Heart left ventricle (tissue), 16 donors: ENCODE data around the gene AEBP2. TPM values are rescaled to one million over a fixed set of nuclear protein-coding genes. Genes with fewer than 3 reads are reported as not detected.

Experiments used
- ATAC-seq, 4 donors: fragments of 200-7000 bp; cut with Tn5 transposase; one replicate each; pipeline ENCODE4 v1.9.1; 2020 to 2022; ENCODE audit warnings: moderate library complexity in 4 of 4, mild to moderate bottlenecking in 3 of 4, moderate number of reproducible peaks in 1 of 4
- DNase-seq, 5 donors: peaks; one replicate each; pipeline ENCODE4 v3.0.0-alpha.2; 2020
- H3K27ac ChIP-seq, 12 donors: fragments of 200-600 bp; sonication (generic) in 4 of 12; one replicate each; pipeline versions ENCODE4 v1.5.0 to v1.8.0; 2016 to 2022; ENCODE audit warnings: mild to moderate bottlenecking in 2 of 12
- H3K27me3 ChIP-seq, 9 donors: fragments of 200-600 bp; sonication (generic) in 2 of 9; one replicate each; pipeline versions ENCODE4 v1.5.1 to v1.8.0; 2016 to 2022; ENCODE audit warnings: mild to moderate bottlenecking in 3 of 9
- H3K36me3 ChIP-seq, 9 donors: fragments of 200-600 bp; sonication (generic) in 2 of 9; one replicate each; pipeline versions ENCODE4 v1.5.0 to v1.8.0; 2018 to 2022; ENCODE audit warnings: mild to moderate bottlenecking in 2 of 9
- H3K4me1 ChIP-seq, 12 donors: fragments of 200-600 bp; sonication (generic) in 4 of 12; one replicate each; pipeline versions ENCODE4 v1.5.0 to v1.8.0; 2016 to 2022; ENCODE audit warnings: mild to moderate bottlenecking in 3 of 12
- H3K4me3 ChIP-seq, 12 donors: fragments of 200-600 bp; sonication (generic) in 4 of 12; one replicate each; pipeline versions ENCODE4 v1.5.0 to v1.8.0; 2017 to 2022; ENCODE audit warnings: mild to moderate bottlenecking in 9 of 12, moderate library complexity in 4 of 12
- H3K9me3 ChIP-seq, 12 donors: fragments of 200-600 bp; sonication (generic) in 4 of 12; one replicate each; pipeline versions ENCODE4 v1.5.0 to v1.8.0; 2016 to 2022; ENCODE audit warnings: mild to moderate bottlenecking in 1 of 12
- POLR2A ChIP-seq, 2 donors: fragments of 450-650 bp; IDR thresholded peaks; one replicate each; pipeline ENCODE4 v1.6.1; 2017; ENCODE audit warnings: antibody characterized with exemption in 2 of 2, mild to moderate bottlenecking in 2 of 2, moderate library complexity in 2 of 2
- WGBS, 4 donors: extraction: QIAGEN DNeasy Blood & Tissue Kit in 2 of 4; methylation state at CpG; one replicate each; pipeline versions ENCODE4 v1.1.5 to v1.1.7; 2013 to 2018; 5-methylcytosine and 5-hydroxymethylcytosine counted together
- intact Hi-C, 10 donors: fragments of 100-400 bp; cut with DNase I; formaldehyde crosslinking; loops; one replicate each; pipeline versions ENCODE4 v1.11.1 to v1.14.2; 2022
- polyA plus RNA-seq, 2 donors: library from polyadenylated mRNA; stranded (reverse); fragments of 200-250 nt; gene quantifications; one replicate each; pipeline ENCODE4 v1.2.3, GENCODE V29; 2013
- total RNA-seq, 9 donors: library from RNA; depleted of rRNA in 2 of 9; stranded (reverse); fragments of >200 nt in 2 of 9; fragmentation: NEBNext Ultra II Directional in 3 of 9; extraction: Animal tissue kit (Norgen Biotek cat#: 25700) in 3 of 9; gene quantifications; one replicate each; pipeline versions ENCODE4 v1.1.0 to v1.2.4, GENCODE V29; 2016 to 2023
- TF ChIP-seq, protein P1 (sequence below), 12 donors: fragments of 200-600 bp; sonication (generic) in 4 of 12; IDR thresholded peaks; one replicate each; pipeline versions ENCODE4 v1.5.0 to v1.8.0; 2018 to 2022; ENCODE audit warnings: antibody characterized with exemption in 12 of 12, mild to moderate bottlenecking in 5 of 12
- donor health status: ischemic (EF 13 %, LVEDD 7.1; RV severe dilation, severe dysfunction).
- donor health status: healthy with polysubstance abuse.
- donor health status: DM: no; HTN: yes; CAD: no.
- donor health status: DM: no; HTN: no; CAD: no.
- donor health status: ischemic (EF 25% LVEDD 6.9; RV normal size, moderate dysfunction).
- donor health status: ischemic (EF 25% LVEDD 5.7; RV mildly dilated, moderate dysfunction).
- donor health status: healthy.
- donor health status: DM: yes; HTN: yes; CAD: no.
- donor health status: ischemic (EF 35%, LVEDD 5.7; RV mildly dilated, moderate dysfunction).
- donor health status: nonischemic (EF 11% LVEDD 7.7; RV severe dilation, severe dysfunction).
- donor health status: DM: yes; HTN: yes; CAD: no.
- donor health status: PGD.
- donor health status: ischemic (EF 29% LVEDD 5.4; RV normal size, mild dysfunction).
- donor health status: nonischemic (EF 23%, LVEDD 6.1; RV moderate dilation, normal function).

The AEBP2 gene
- total and polyA plus RNA-seq, 11 donors, result 7.6 to 36.5 (median 22.1) TPM

DNA sequence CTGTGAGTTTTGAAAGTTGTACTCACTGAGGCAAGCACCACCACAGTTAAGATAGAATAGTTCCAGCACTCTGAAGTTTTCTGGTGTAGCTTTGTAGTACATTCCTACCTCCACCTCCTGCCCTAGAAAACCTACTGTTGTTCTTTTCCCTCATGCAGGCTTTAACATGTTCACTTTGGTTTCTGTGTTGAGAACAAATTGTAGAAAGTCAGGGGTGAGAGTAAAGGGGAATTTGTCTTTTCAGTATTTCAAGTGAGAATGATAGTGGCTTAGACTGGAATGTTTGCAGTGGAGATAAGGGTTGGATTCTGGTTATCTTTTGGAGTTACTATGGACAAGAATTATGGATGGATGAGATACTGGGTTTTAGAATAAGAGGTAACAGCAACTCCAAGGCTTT is 67.2 kb downstream of the AEBP2 start:
- H3K36me3 ChIP-seq, result peaks cover 0 to 16% (median 8%) of the 10 kb centered on the region in 9 donors
- H3K27ac ChIP-seq, result peak overlapping the region in 1 of 12 donors; percentile 11
- H3K4me1 ChIP-seq, result peaks cover 0 to 25% (median 10%) of the 10 kb centered on the region in 12 donors
- ATAC-seq (no peak), DNase-seq (no peak)
- TF ChIP-seq, protein P1, sequence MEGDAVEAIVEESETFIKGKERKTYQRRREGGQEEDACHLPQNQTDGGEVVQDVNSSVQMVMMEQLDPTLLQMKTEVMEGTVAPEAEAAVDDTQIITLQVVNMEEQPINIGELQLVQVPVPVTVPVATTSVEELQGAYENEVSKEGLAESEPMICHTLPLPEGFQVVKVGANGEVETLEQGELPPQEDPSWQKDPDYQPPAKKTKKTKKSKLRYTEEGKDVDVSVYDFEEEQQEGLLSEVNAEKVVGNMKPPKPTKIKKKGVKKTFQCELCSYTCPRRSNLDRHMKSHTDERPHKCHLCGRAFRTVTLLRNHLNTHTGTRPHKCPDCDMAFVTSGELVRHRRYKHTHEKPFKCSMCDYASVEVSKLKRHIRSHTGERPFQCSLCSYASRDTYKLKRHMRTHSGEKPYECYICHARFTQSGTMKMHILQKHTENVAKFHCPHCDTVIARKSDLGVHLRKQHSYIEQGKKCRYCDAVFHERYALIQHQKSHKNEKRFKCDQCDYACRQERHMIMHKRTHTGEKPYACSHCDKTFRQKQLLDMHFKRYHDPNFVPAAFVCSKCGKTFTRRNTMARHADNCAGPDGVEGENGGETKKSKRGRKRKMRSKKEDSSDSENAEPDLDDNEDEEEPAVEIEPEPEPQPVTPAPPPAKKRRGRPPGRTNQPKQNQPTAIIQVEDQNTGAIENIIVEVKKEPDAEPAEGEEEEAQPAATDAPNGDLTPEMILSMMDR (IDR thresholded peaks at IDR 0.05), result no peak
- TF ChIP-seq POLR2A (IDR thresholded peaks at IDR 0.05), result no peak
- H3K27me3 ChIP-seq, result no peaks in the 10 kb centered on the region
- H3K9me3 ChIP-seq, result no peaks in the 10 kb centered on the region
- H3K4me3 ChIP-seq, result no peak overlapping the region
- intact Hi-C loops, result loop anchor here in 9 of 10 donors (5.0 to 10.0 kb wide), 2 partner anchors 136 to 138 kb away; no protein-coding TSS in a partner anchor

DNA sequence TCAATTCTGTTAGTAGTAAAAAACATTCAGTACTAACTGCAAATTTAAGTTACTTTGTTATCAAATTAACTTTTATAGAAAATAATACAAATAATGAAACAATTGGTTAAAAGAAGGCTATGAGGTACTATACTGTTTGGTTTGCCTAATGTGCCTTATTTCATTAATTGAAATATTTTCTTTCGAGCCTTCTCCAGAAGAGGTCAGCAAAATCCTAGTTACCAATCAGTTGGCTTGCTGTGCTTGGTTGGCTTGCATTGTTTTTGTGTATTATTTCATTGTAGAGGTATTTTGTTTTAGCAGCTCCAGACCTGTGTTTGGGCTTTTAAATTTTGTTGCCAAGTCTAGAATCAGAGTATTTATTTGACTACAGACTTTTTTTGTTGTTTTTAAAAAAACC is 68.5 kb downstream of the AEBP2 start:
- H3K27ac ChIP-seq, result no peak overlapping the region
- H3K36me3 ChIP-seq, result peaks cover 0 to 16% (median 6%) of the 10 kb centered on the region in 9 donors
- peaks cover 0 to 29% (median 10%) of the 10 kb centered on the region in 12 donors for H3K4me1 ChIP-seq
- DNase-seq (no peak), ATAC-seq (peak in 2 of 4 donors; percentile 39 to 64)
- 30 to 66% (median 46%) methylated on average over 1 of the region's 1 CpG for WGBS, 4 donors
- TF ChIP-seq POLR2A (IDR thresholded peaks at IDR 0.05), result no peak
- TF ChIP-seq, protein P1 (IDR thresholded peaks at IDR 0.05), result peak in 10 of 12 donors; percentile 22 to 64 (median 46)
- no peaks in the 10 kb centered on the region for H3K27me3 ChIP-seq
- intact Hi-C loops, result loop anchor here in 9 of 10 donors (5.0 to 10.0 kb wide), 2 partner anchors 134 to 137 kb away; no protein-coding TSS in a partner anchor
- no peaks in the 10 kb centered on the region for H3K9me3 ChIP-seq
- H3K4me3 ChIP-seq, result no peak overlapping the region

DNA sequence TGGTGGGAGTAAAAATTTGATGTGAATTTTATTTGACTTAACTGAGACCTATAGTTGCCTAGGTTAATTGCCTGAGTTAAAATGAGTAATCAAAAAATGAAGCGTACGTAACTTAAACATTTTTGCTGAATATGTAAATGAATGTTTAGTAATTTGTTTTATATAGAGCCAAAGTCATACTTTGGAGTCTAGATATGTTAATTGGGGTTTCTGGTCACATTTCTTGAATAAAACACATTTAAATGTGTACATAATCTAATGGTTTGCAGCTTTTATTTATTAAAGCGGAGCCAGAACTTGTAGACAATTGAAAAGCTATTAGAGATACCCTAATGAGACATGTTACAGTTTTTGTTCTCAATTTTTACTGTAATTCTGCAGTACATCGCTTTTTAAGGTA is 71.2 kb downstream of the AEBP2 start:
- Histone ChIP-seq H3K4me1 (peaks cover 0 to 29% (median 10%) of the 10 kb centered on the region in 12 donors), H3K9me3 (no peaks in the 10 kb centered on the region), H3K36me3 (peaks cover 0 to 35% (median 29%) of the 10 kb centered on the region in 9 donors), H3K4me3 (no peak overlapping the region), H3K27ac (no peak overlapping the region), H3K27me3 (no peaks in the 10 kb centered on the region)
- TF ChIP-seq, protein P1 (IDR thresholded peaks at IDR 0.05), result no peak
- TF ChIP-seq POLR2A (IDR thresholded peaks at IDR 0.05), result no peak
- intact Hi-C loops, result no loop called here
- ATAC-seq, result no peak
- no peak for DNase-seq
- WGBS, 4 donors, result 79 to 99% (median 96%) methylated on average over 4 of the region's 4 CpGs

DNA sequence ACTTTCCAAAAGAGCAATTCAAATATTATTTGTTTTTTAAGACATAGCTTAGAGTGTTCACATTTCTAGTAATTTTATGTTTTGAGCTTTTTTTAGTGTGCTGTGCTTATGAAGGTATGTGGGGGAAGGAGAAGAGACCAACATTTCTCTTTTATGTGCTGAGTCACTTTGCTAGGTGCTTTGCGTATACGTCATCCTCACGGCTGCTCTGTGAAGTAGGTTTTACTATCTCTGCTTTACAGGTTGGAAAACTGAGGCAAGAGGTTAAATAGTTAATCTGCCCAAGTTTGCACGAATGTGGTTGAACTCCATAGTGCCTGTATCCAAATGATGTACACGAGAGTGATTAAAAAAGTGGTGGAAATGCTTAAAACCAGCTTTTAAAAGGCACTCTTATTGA is 75.9 kb downstream of the AEBP2 start:
- TF ChIP-seq POLR2A (IDR thresholded peaks at IDR 0.05), result no peak
- TF ChIP-seq, protein P1 (IDR thresholded peaks at IDR 0.05), result no peak
- Histone ChIP-seq H3K27ac (no peak overlapping the region), H3K36me3 (peaks cover 0 to 70% (median 39%) of the 10 kb centered on the region in 9 donors), H3K27me3 (no peaks in the 10 kb centered on the region), H3K9me3 (no peaks in the 10 kb centered on the region), H3K4me1 (peaks cover 0 to 9% (median 0%) of the 10 kb centered on the region in 12 donors), H3K4me3 (no peak overlapping the region)
- intact Hi-C loops, result no loop called here
- 91 to 96% (median 94%) methylated on average over 5 of the region's 5 CpGs for WGBS, 4 donors
- ATAC-seq, result no peak
- no peak for DNase-seq
